Measurements from ENCODE around the gene SRXN1. TPM values are rescaled to one million over a fixed set of nuclear protein-coding genes. Genes with fewer than 3 reads are reported as not detected.
A peak's percentile ranks its signal among the peaks of the same experiment; 100 is the strongest.

The SRXN1 gene
- total RNA-seq, 1 donor, result 65.1 TPM

DNA sequence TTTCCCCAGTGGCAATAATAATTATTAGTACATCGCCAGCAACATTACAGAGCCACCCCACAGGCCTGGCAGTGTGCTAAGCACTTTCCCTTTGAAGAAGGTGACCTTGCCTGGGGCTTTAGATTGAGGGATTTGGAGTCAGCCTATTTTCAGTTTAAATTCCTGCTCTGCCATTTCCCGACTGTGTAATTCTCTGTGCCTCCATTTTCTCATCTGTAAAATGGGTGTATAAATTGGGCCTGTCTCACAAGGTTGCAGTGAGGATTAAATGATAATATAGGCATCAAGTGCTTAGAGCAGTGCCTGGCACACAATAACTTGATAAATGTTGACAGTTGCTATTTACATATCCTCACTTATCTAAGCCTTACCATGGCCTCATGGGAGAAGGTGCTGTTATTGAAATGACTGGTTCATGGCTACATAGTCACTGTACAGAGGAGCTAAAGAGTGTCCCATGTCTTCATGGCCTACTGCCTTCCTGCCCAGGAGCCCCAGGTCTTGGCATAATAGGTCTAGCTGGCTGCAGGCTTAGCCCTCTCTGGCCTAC is 27.7 kb upstream of the SRXN1 start:
- Histone ChIP-seq H4K20me1 (ENCODE audit: insufficient read depth, low read length) (peaks cover 2% of the 10 kb centered on the region), H3K9me3 (ENCODE audit: low read depth, low read length) (no peaks in the 10 kb centered on the region), H3K27ac (ENCODE audit: low read depth, low read length) (no peak overlapping the region), H2AFZ (ENCODE audit: low read length) (no peak overlapping the region), H3K4me3 (ENCODE audit: insufficient read depth, low read length) (no peak overlapping the region), H3K79me2 (ENCODE audit: insufficient read depth, low read length) (no peaks in the 10 kb centered on the region), H3K4me2 (ENCODE audit: insufficient read depth, low read length) (no peak overlapping the region), H3K27me3 (ENCODE audit: insufficient read depth, low read length) (peaks cover 30% of the 10 kb centered on the region), H3K4me1 (ENCODE audit: insufficient read depth, low read length) (no peaks in the 10 kb centered on the region), H3K36me3 (ENCODE audit: insufficient read depth, low read length) (no peaks in the 10 kb centered on the region)
- DNase-seq (ENCODE audit: insufficient read length, low spot score, missing footprints), result peak; percentile 42
- TF ChIP-seq, protein P1, sequence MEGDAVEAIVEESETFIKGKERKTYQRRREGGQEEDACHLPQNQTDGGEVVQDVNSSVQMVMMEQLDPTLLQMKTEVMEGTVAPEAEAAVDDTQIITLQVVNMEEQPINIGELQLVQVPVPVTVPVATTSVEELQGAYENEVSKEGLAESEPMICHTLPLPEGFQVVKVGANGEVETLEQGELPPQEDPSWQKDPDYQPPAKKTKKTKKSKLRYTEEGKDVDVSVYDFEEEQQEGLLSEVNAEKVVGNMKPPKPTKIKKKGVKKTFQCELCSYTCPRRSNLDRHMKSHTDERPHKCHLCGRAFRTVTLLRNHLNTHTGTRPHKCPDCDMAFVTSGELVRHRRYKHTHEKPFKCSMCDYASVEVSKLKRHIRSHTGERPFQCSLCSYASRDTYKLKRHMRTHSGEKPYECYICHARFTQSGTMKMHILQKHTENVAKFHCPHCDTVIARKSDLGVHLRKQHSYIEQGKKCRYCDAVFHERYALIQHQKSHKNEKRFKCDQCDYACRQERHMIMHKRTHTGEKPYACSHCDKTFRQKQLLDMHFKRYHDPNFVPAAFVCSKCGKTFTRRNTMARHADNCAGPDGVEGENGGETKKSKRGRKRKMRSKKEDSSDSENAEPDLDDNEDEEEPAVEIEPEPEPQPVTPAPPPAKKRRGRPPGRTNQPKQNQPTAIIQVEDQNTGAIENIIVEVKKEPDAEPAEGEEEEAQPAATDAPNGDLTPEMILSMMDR (IDR thresholded peaks at IDR 0.05; ENCODE audit: extremely low read depth, low read depth, low read length), result no peak

- Histone ChIP-seq H3K4me3 (ENCODE audit: insufficient read depth, low read length) (no peak overlapping the region), H3K4me1 (ENCODE audit: insufficient read depth, low read length) (no peaks in the 10 kb centered on the region), H3K27me3 (ENCODE audit: insufficient read depth, low read length) (peaks cover 52% of the 10 kb centered on the region), H3K27ac (ENCODE audit: low read depth, low read length) (no peak overlapping the region), H4K20me1 (ENCODE audit: insufficient read depth, low read length) (peaks cover 6% of the 10 kb centered on the region), H3K79me2 (ENCODE audit: insufficient read depth, low read length) (no peaks in the 10 kb centered on the region), H3K9me3 (ENCODE audit: low read depth, low read length) (no peaks in the 10 kb centered on the region), H2AFZ (ENCODE audit: low read length) (no peak overlapping the region), H3K4me2 (ENCODE audit: insufficient read depth, low read length) (no peak overlapping the region), H3K36me3 (ENCODE audit: insufficient read depth, low read length) (no peaks in the 10 kb centered on the region)
- TF ChIP-seq, protein P1 (IDR thresholded peaks at IDR 0.05; ENCODE audit: extremely low read depth, low read depth, low read length), result no peak
- no peak for DNase-seq (ENCODE audit: insufficient read length, low spot score, missing footprints)
These were observed 25.0 kb upstream of the SRXN1 start for GRCh38 chr20:677957-678356.

DNA sequence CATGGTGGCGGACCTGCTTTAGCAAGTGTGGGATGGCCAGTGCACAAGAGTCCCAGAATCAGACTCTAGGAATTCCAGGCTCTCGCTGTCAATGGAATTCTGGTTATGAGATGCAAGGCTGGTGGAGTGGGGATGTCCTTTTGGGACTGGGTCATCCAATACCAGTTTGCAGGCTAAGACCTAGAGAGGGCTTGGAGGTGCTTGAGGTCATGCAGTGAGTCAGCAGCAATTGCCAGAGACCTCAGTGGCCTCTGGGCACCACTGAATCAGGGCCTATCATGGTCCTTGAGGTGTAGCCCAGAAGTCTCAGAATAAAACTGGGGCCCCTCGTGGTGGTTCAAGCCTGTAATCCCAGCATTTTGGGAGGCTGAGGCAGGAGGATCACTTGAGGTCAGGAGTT is 24.0 kb upstream of the SRXN1 start:
- Histone ChIP-seq H3K27ac (ENCODE audit: low read depth, low read length) (no peak overlapping the region), H3K4me2 (ENCODE audit: insufficient read depth, low read length) (no peak overlapping the region), H3K36me3 (ENCODE audit: insufficient read depth, low read length) (no peaks in the 10 kb centered on the region), H2AFZ (ENCODE audit: low read length) (no peak overlapping the region), H3K4me1 (ENCODE audit: insufficient read depth, low read length) (no peaks in the 10 kb centered on the region), H3K27me3 (ENCODE audit: insufficient read depth, low read length) (peaks cover 58% of the 10 kb centered on the region), H3K9me3 (ENCODE audit: low read depth, low read length) (no peaks in the 10 kb centered on the region), H3K79me2 (ENCODE audit: insufficient read depth, low read length) (no peaks in the 10 kb centered on the region), H4K20me1 (ENCODE audit: insufficient read depth, low read length) (peaks cover 6% of the 10 kb centered on the region), H3K4me3 (ENCODE audit: insufficient read depth, low read length) (no peak overlapping the region)
- TF ChIP-seq, protein P1 (IDR thresholded peaks at IDR 0.05; ENCODE audit: extremely low read depth, low read depth, low read length), result no peak
- no peak for DNase-seq (ENCODE audit: insufficient read length, low spot score, missing footprints)

GRCh38 chr20:676315-676937 is 23.4 kb upstream of the SRXN1 start:
- Histone ChIP-seq H2AFZ (ENCODE audit: low read length) (no peak overlapping the region), H3K4me2 (ENCODE audit: insufficient read depth, low read length) (no peak overlapping the region), H3K27me3 (ENCODE audit: insufficient read depth, low read length) (peaks cover 63% of the 10 kb centered on the region), H3K9me3 (ENCODE audit: low read depth, low read length) (no peaks in the 10 kb centered on the region), H4K20me1 (ENCODE audit: insufficient read depth, low read length) (peaks cover 6% of the 10 kb centered on the region), H3K36me3 (ENCODE audit: insufficient read depth, low read length) (no peaks in the 10 kb centered on the region), H3K27ac (ENCODE audit: low read depth, low read length) (no peak overlapping the region), H3K79me2 (ENCODE audit: insufficient read depth, low read length) (no peaks in the 10 kb centered on the region), H3K4me1 (ENCODE audit: insufficient read depth, low read length) (no peaks in the 10 kb centered on the region), H3K4me3 (ENCODE audit: insufficient read depth, low read length) (no peak overlapping the region)
- TF ChIP-seq, protein P1 (IDR thresholded peaks at IDR 0.05; ENCODE audit: extremely low read depth, low read depth, low read length), result no peak
- DNase-seq (ENCODE audit: insufficient read length, low spot score, missing footprints), result peak; percentile 67

Measured in osteoblast (primary cell).